Measurements from ENCODE around the gene BCDIN3D. TPM values are rescaled to one million over a fixed set of nuclear protein-coding genes. Genes with fewer than 3 reads are reported as not detected.

BCDIN3D gene
- total RNA-seq, 4 donors from 2014 or later, result 0.20 to 2.4 (median 2.0) TPM

- TF ChIP-seq POLR2AphosphoS5 (IDR thresholded peaks at IDR 0.05), result no peak
- no peak for TF ChIP-seq POLR2A (IDR thresholded peaks at IDR 0.05)
- TF ChIP-seq CTCF (IDR thresholded peaks at IDR 0.05), result no peak
- TF ChIP-seq EP300 (IDR thresholded peaks at IDR 0.05; ENCODE audit: low read depth), result no peak
- in situ Hi-C loops (cut with MboI; ENCODE audit: low pct_ligation_motif_present in 1 of 4, low pct_unique_long_range_greater_than_20kb in 1 of 4, low sequenced_read_pairs in 3 of 4), result no loop called here
- intact Hi-C loops (cut with DNase I; ENCODE audit: low total_unique reads), result no loop called here
- Histone ChIP-seq H3K9me3 (no peaks in the 10 kb centered on the region), H3K36me3 (no peaks in the 10 kb centered on the region), H3K27ac (no peak overlapping the region), H3K27me3 (no peaks in the 10 kb centered on the region), H3K4me3 (no peak overlapping the region), H3K4me1 (peaks cover 0 to 13% (median 0%) of the 10 kb centered on the region in 4 donors)
- 58 to 68% methylated on average over 4 to 9 of the region's 9 CpGs for WGBS, 2 donors (ENCODE audit: low coverage in 1 of 2)
- no peak for DNase-seq
These were observed 44.2 kb upstream of the BCDIN3D start for GRCh38 chr12:49887091-49887490.

- 55 to 68% methylated on average over 2 to 15 of the region's 16 CpGs for WGBS, 2 donors (ENCODE audit: low coverage in 1 of 2)
- TF ChIP-seq EP300 (IDR thresholded peaks at IDR 0.05; ENCODE audit: low read depth), result no peak
- TF ChIP-seq CTCF (IDR thresholded peaks at IDR 0.05), result no peak
- TF ChIP-seq POLR2AphosphoS5 (IDR thresholded peaks at IDR 0.05), result no peak
- TF ChIP-seq POLR2A (IDR thresholded peaks at IDR 0.05), result no peak
- no peaks in the 10 kb centered on the region for H3K27me3 ChIP-seq
- no peaks in the 10 kb centered on the region for H3K36me3 ChIP-seq
- no peak overlapping the region for H3K27ac ChIP-seq
- H3K4me3 ChIP-seq, result no peak overlapping the region
- no peaks in the 10 kb centered on the region for H3K9me3 ChIP-seq
- in situ Hi-C loops (cut with MboI; ENCODE audit: low pct_ligation_motif_present in 1 of 4, low pct_unique_long_range_greater_than_20kb in 1 of 4, low sequenced_read_pairs in 3 of 4) (no loop called here), intact Hi-C loops (cut with DNase I; ENCODE audit: low total_unique reads) (no loop called here)
- peaks cover 0 to 9% (median 0%) of the 10 kb centered on the region in 4 donors for H3K4me1 ChIP-seq
- no peak for DNase-seq
These were observed 43.0 kb upstream of the BCDIN3D start for GRCh38 chr12:49885663-49886461.

- in situ Hi-C loops (cut with MboI; ENCODE audit: low pct_ligation_motif_present in 1 of 4, low pct_unique_long_range_greater_than_20kb in 1 of 4, low sequenced_read_pairs in 3 of 4) (no loop called here), intact Hi-C loops (cut with DNase I; ENCODE audit: low total_unique reads) (no loop called here)
- Histone ChIP-seq H3K9me3 (no peaks in the 10 kb centered on the region), H3K27me3 (no peaks in the 10 kb centered on the region), H3K4me3 (no peak overlapping the region), H3K4me1 (peaks cover 0 to 9% (median 0%) of the 10 kb centered on the region in 4 donors), H3K36me3 (no peaks in the 10 kb centered on the region), H3K27ac (no peak overlapping the region)
- WGBS, 2 donors (ENCODE audit: low coverage in 1 of 2), result 20 to 81% methylated on average over 2 to 6 of the region's 6 CpGs
- TF ChIP-seq POLR2AphosphoS5 (IDR thresholded peaks at IDR 0.05), result no peak
- TF ChIP-seq EP300 (IDR thresholded peaks at IDR 0.05; ENCODE audit: low read depth), result no peak
- TF ChIP-seq CTCF (IDR thresholded peaks at IDR 0.05), result no peak
- TF ChIP-seq POLR2A (IDR thresholded peaks at IDR 0.05), result no peak
- no peak for DNase-seq
These were observed 42.2 kb upstream of the BCDIN3D start for GRCh38 chr12:49885118-49885517.

GRCh38 chr12:49882851-49883464 is 40.1 kb upstream of the BCDIN3D start:
- Histone ChIP-seq H3K36me3 (no peaks in the 10 kb centered on the region), H3K9me3 (no peaks in the 10 kb centered on the region), H3K4me3 (no peak overlapping the region), H3K27ac (no peak overlapping the region), H3K27me3 (no peaks in the 10 kb centered on the region), H3K4me1 (peaks cover 0 to 3% (median 0%) of the 10 kb centered on the region in 4 donors)
- in situ Hi-C loops (cut with MboI; ENCODE audit: low pct_ligation_motif_present in 1 of 4, low pct_unique_long_range_greater_than_20kb in 1 of 4, low sequenced_read_pairs in 3 of 4) (no loop called here), intact Hi-C loops (cut with DNase I; ENCODE audit: low total_unique reads) (no loop called here)
- TF ChIP-seq CTCF (IDR thresholded peaks at IDR 0.05) (no peak), EP300 (IDR thresholded peaks at IDR 0.05; ENCODE audit: low read depth) (no peak)
- 72 to 81% methylated on average over 6 to 9 of the region's 9 CpGs for WGBS, 2 donors (ENCODE audit: low coverage in 1 of 2)
- no peak for DNase-seq
